GM18861 (cell line): ENCODE measurements around the gene FGF5.
"Not testable (repeated sequence)": the region's sequence is repeated elsewhere in the genome, so short reads cannot be mapped to it uniquely, and the experiment has no call there.

ENCODE experiments used
- ATAC-seq: cut with Tn5 transposase; IDR thresholded peaks from one replicate; pipeline ENCODE4 v1.9.1; 2021; ENCODE audit not compliant: unreplicated experiment

FGF5 gene

GRCh38 chr4:80294206-80294605 is 27.7 kb downstream of the FGF5 start:
- no peak for ATAC-seq

GRCh38 chr4:80295336-80295735 is 28.9 kb downstream of the FGF5 start:
- ATAC-seq: no peak

GRCh38 chr4:80295826-80296225 is 29.4 kb downstream of the FGF5 start:
- ATAC-seq: no peak

- no peak for ATAC-seq
These were observed 35.4 kb downstream of the FGF5 start for GRCh38 chr4:80301884-80302283.

- no peak for ATAC-seq
These were observed 36.3 kb downstream of the FGF5 start for GRCh38 chr4:80302616-80303223.

GRCh38 chr4:80305466-80305865 is 39.0 kb downstream of the FGF5 start:
- no peak for ATAC-seq

- ATAC-seq: no peak
These were observed 39.8 kb downstream of the FGF5 start for GRCh38 chr4:80306260-80306659.

GRCh38 chr4:80307183-80307735 is 40.8 kb downstream of the FGF5 start:
- ATAC-seq: no peak

GRCh38 chr4:80307774-80308465 is 41.5 kb downstream of the FGF5 start:
- ATAC-seq: no peak

GRCh38 chr4:80308466-80308822 is 42.0 kb downstream of the FGF5 start:
- ATAC-seq: no peak

- no peak for ATAC-seq
These were observed 43.0 kb downstream of the FGF5 start for GRCh38 chr4:80309294-80310004.

GRCh38 chr4:80311130-80311529 is 44.7 kb downstream of the FGF5 start:
- no peak for ATAC-seq

- ATAC-seq: no peak
These were observed 45.7 kb downstream of the FGF5 start for GRCh38 chr4:80312124-80312523.

- no peak for ATAC-seq
These were observed 47.2 kb downstream of the FGF5 start for GRCh38 chr4:80313627-80314026.

- ATAC-seq: not testable (repeated sequence)
These were observed 49.4 kb downstream of the FGF5 start for GRCh38 chr4:80315848-80316247.

- ATAC-seq: no peak
These were observed 54.9 kb downstream of the FGF5 start for GRCh38 chr4:80321341-80321740.

- no peak for ATAC-seq
These were observed 55.3 kb downstream of the FGF5 start for GRCh38 chr4:80321776-80322175.

- ATAC-seq: no peak
These were observed 56.3 kb downstream of the FGF5 start for GRCh38 chr4:80322716-80323115.

GRCh38 chr4:80324171-80324570 is 57.7 kb downstream of the FGF5 start:
- ATAC-seq: no peak

- no peak for ATAC-seq
These were observed 65.2 kb downstream of the FGF5 start for GRCh38 chr4:80331693-80332092.

- no peak for ATAC-seq
These were observed 66.7 kb downstream of the FGF5 start for GRCh38 chr4:80333121-80333520.

GRCh38 chr4:80334568-80334967 is 68.1 kb downstream of the FGF5 start:
- no peak for ATAC-seq
